NT2/D1 (cell line): ENCODE data around the gene PANK4.

ENCODE experiments used
- DNase-seq: peaks from one replicate; pipeline ENCODE4 v3.0.0-alpha.2; 2011; ENCODE audit warnings: low read depth, low spot score
- H3K27me3 ChIP-seq: 2 replicates; pipeline ENCODE4 v1.6.0; 2011; ENCODE audit warnings: mild to moderate bottlenecking; ENCODE audit not compliant: insufficient read length, insufficient read depth
- H3K36me3 ChIP-seq: 2 replicates; pipeline ENCODE4 v1.6.1; 2011; ENCODE audit warnings: mild to moderate bottlenecking, low read length, mixed read lengths; ENCODE audit not compliant: insufficient read depth, insufficient read length
- H3K4me1 ChIP-seq: 2 replicates; pipeline ENCODE4 v1.5.1; 2011; ENCODE audit not compliant: insufficient read depth, insufficient read length
- H3K4me3 ChIP-seq: 2 replicates; pipeline ENCODE4 v1.5.1; 2011; ENCODE audit warnings: low read depth; ENCODE audit not compliant: insufficient read length
- H3K9ac ChIP-seq: 2 replicates; pipeline ENCODE4 v1.6.0; 2011; ENCODE audit warnings: low read depth; ENCODE audit not compliant: insufficient read length
- H3K9me3 ChIP-seq: 2 replicates; pipeline ENCODE4 v1.5.1; 2011; ENCODE audit warnings: mild to moderate bottlenecking, low read length; ENCODE audit not compliant: insufficient read depth
- SUZ12 ChIP-seq: IDR thresholded peaks from 2 replicates; pipeline ENCODE4 v1.6.1; 2011; ENCODE audit not compliant: insufficient read length, insufficient read depth; ENCODE audit errors: extremely low read depth
- YY1 ChIP-seq: IDR thresholded peaks from 2 replicates; pipeline ENCODE4 v1.6.1; 2011; ENCODE audit not compliant: insufficient read length, insufficient read depth
- ZNF274 ChIP-seq: IDR thresholded peaks from 2 replicates; pipeline ENCODE4 v1.6.1; 2011; ENCODE audit warnings: mild to moderate bottlenecking, low read depth, low read length

PANK4 gene

DNA sequence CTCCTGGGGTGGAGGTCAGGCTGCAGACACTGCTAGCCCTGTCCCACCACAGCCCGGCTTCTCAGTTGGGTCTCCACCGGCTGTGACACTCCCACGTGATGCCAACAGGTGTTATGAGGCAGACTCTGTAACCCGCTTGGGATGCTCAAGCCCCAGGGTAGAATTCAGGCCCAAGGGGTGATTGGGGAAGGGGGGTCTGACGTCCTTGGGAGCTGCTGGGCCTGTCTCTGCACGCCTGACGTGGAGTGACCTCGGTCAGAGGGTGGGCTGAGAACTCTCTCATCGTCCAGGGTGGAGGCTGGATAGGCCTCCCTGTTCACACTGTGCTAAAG lies 11.4 kb upstream of the PANK4 start:
- peaks cover 67% of the 10 kb centered on the region for H3K27me3 ChIP-seq
- no peaks in the 10 kb centered on the region for H3K9me3 ChIP-seq
- TF ChIP-seq YY1 (no peak), SUZ12 (no peak), ZNF274 (no peak)
- peaks cover 10% of the 10 kb centered on the region for H3K4me1 ChIP-seq
- no peak overlapping the region for H3K4me3 ChIP-seq
- H3K36me3 ChIP-seq = no peaks in the 10 kb centered on the region
- H3K9ac ChIP-seq = no peak overlapping the region
- DNase-seq = no peak

DNA sequence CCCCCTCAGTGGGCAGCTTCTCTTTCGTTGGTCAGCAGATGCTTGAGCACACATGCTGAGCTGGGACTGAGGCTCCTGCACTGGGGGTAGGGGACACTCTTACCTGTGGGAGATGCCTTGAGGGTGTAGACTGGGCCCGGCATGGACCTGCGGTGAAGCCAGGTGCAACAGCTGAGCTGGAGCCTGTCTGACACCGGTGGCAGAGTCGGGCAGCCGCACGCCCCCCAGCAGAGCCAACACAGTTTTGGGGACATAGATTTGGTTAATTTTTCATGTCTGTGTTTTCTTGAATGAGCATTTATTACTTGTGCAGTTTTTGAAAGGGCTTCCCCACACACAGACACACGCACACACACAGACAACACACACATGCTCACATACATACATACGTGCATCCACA lies 9.6 kb upstream of the PANK4 start:
- Histone ChIP-seq H3K36me3 (no peaks in the 10 kb centered on the region), H3K9ac (no peak overlapping the region), H3K27me3 (peaks cover 69% of the 10 kb centered on the region), H3K4me3 (no peak overlapping the region), H3K9me3 (no peaks in the 10 kb centered on the region), H3K4me1 (peaks cover 9% of the 10 kb centered on the region)
- TF ChIP-seq YY1 = no peak
- TF ChIP-seq SUZ12 = no peak
- no peak for TF ChIP-seq ZNF274
- DNase-seq = no peak

DNA sequence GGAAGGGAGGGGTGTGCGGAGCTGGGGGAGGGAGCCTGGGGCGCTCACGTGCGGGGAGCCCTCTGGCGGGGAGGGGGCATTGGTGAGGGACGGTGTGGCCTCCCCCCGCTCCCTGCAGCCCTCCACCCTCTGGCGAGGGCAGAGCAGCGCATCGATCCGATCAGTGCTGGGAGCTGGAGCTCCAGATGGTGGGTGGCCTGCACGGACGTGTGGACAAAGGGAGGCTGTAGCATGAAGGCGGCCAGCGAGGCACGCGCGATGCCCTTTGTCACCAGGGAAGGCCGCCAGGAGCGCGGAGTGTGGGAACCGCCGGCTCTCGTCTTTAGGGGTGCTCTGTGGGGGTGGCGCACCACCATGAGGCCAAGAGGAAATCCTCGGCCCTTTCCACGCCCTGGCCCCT lies 9.1 kb upstream of the PANK4 start:
- Histone ChIP-seq H3K27me3 (peaks cover 72% of the 10 kb centered on the region), H3K9me3 (no peaks in the 10 kb centered on the region), H3K9ac (no peak overlapping the region), H3K36me3 (no peaks in the 10 kb centered on the region), H3K4me1 (peaks cover 9% of the 10 kb centered on the region), H3K4me3 (no peak overlapping the region)
- TF ChIP-seq YY1 (no peak), SUZ12 (no peak), ZNF274 (no peak)
- no peak for DNase-seq

DNA sequence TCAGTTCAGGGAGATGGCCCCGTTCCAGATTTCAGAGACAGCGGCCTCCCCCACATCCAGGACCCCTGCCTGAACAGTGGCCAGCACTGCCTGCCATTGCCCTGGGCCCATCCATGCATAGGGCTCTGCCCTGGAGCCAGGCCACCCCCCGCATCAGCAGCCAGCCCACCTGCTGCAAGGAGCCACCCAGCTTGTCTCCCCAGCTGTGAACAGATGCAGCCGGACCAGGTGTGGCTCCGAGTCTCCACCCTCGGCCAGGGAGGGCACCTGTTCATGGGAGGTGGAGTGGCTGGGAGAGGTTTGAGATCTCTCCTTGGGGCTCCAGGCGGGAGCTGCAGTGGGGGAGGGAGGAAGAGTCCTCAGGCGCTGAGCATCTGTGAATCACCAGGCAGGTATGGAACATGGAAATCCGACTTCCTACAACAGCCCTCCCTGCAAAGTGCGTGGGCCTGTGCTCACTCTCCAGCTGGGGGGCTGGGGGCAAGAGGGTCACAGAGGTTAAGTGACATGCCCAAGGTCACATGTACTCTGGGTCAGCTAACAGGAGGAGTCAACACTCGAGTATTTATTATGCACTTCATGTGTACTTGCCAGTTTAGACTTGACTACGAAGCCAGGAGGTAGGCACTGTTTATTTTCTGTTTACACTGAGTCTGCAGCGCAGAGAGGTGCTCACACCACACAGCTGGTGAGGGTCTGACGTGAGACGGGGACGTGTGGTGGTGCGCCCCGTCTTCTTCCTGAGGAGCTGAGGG lies 8.5 kb upstream of the PANK4 start:
- Histone ChIP-seq H3K9me3 (no peaks in the 10 kb centered on the region), H3K4me3 (no peak overlapping the region), H3K27me3 (peaks cover 72% of the 10 kb centered on the region), H3K4me1 (peaks cover 9% of the 10 kb centered on the region), H3K9ac (no peak overlapping the region), H3K36me3 (no peaks in the 10 kb centered on the region)
- TF ChIP-seq SUZ12 = no peak
- TF ChIP-seq YY1 = no peak
- TF ChIP-seq ZNF274 = no peak
- DNase-seq = no peak

DNA sequence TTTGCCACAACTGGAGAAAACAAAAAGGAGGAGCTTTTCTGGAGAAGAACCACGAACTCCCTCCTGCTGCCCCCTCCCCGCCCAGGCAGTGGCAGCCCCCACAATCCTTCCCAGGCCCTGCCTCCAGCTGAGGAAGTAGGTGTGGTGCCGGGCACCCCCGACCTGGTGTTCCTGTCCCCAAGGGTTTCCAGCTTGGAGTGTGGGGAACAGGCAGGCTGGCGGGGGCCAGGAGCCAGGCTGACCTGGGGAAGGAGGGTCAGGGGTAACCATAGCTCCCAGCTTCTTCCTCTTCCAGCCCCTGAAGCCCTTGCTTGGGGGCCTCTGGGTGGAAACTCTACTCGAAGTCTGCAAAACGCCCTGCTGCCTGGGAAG lies 7.9 kb upstream of the PANK4 start:
- Histone ChIP-seq H3K27me3 (peaks cover 70% of the 10 kb centered on the region), H3K4me1 (peaks cover 9% of the 10 kb centered on the region), H3K9ac (no peak overlapping the region), H3K4me3 (no peak overlapping the region), H3K9me3 (no peaks in the 10 kb centered on the region), H3K36me3 (no peaks in the 10 kb centered on the region)
- TF ChIP-seq SUZ12 = no peak
- no peak for TF ChIP-seq ZNF274
- no peak for TF ChIP-seq YY1
- DNase-seq = no peak

DNA sequence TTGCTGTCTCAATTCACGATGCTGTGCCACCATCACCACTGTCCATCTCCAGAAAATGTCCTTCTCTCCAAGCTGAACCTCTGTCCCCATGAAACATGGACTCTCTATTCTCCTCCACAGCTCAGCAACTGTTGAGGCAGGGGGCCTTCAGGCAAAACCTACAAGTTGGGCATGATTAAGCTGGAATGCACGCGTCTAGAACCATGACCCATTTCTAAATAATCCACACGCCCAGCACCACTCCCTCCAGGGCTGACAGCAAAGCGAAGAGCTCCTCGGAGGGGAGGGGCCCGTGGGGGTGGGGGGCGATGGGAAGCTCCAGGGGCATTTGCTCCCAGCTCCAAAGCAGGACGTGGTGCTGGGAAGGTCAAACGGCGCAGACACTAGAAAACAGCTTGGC lies 7.0 kb upstream of the PANK4 start:
- H3K9me3 ChIP-seq = no peaks in the 10 kb centered on the region
- DNase-seq = no peak
- H3K4me1 ChIP-seq = peaks cover 9% of the 10 kb centered on the region
- no peak overlapping the region for H3K4me3 ChIP-seq
- H3K27me3 ChIP-seq = peaks cover 72% of the 10 kb centered on the region
- H3K9ac ChIP-seq = no peak overlapping the region
- no peak for TF ChIP-seq YY1
- no peak for TF ChIP-seq SUZ12
- no peak for TF ChIP-seq ZNF274
- H3K36me3 ChIP-seq = no peaks in the 10 kb centered on the region

DNA sequence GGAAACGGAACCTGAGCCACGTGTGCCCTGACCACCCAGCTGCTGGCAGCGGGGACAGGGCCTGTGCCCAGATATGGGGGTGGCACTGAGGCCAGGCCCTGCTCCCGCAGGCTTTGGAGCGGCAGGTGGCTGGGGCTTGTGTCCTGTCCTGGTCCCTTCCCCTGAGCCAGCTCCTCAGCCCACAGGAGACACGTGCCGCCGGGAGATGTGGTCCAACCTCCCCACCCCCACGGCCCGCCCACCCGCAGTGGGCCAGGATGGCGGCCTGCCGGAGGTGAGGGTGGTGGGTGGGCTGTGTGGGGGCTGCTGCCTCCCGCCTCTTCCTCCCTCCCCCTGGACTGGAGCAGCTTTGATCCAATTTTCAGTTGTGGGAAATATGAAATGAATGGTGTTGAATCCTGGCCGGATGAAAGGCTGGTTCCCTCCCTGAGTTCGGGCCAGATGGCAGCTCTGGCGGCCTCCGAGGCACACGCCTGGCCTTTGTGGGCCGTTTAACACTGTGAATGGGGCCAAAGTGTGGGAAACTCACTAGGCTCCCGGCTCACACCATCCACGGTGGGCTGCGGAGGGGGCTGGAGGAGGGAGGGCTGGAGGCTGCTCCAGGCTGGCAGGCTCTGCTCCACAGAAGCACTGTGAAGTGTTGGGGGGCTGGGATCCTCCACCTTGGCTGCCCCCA lies 6.2 kb upstream of the PANK4 start:
- no peaks in the 10 kb centered on the region for H3K9me3 ChIP-seq
- DNase-seq = no peak
- no peak overlapping the region for H3K4me3 ChIP-seq
- H3K36me3 ChIP-seq = no peaks in the 10 kb centered on the region
- no peak for TF ChIP-seq YY1
- no peak for TF ChIP-seq ZNF274
- TF ChIP-seq SUZ12 = no peak
- peaks cover 13% of the 10 kb centered on the region for H3K4me1 ChIP-seq
- H3K9ac ChIP-seq = no peak overlapping the region
- peaks cover 72% of the 10 kb centered on the region for H3K27me3 ChIP-seq
